Transverse colon (tissue), 4 donors: ENCODE measurements around the gene MTPN.

ENCODE experiments used
- CTCF ChIP-seq, 5 experiments: fragments of 200-600 bp in 3 of 5; fragments of 450-650 bp in 2 of 5; sonication (generic) in 3 of 5; IDR thresholded peaks; 1 replicate in 2 of 5; 2 replicates in 3 of 5; pipeline ENCODE4 v1.5.1; 2016 to 2017; ENCODE audit warnings: antibody characterized with exemption in 5 of 5, inconsistent platforms in 3 of 5, mild to moderate bottlenecking in 2 of 5, moderate library complexity in 1 of 5
- EP300 ChIP-seq: sonication (generic); formaldehyde crosslinking; IDR thresholded peaks from one replicate; pipeline ENCODE4 v1.6.1; 2017; ENCODE audit warnings: antibody characterized with exemption, low read depth
- POLR2A ChIP-seq: fragments of 450-650 bp; IDR thresholded peaks from one replicate; pipeline ENCODE4 v1.6.1; 2016; ENCODE audit warnings: antibody characterized with exemption, mild to moderate bottlenecking, moderate library complexity
- POLR2AphosphoS5 ChIP-seq, 3 donors: sonication (generic); formaldehyde crosslinking; IDR thresholded peaks; one replicate each; pipeline ENCODE4 v1.6.1; 2016; ENCODE audit warnings: antibody characterized with exemption in 3 of 3

DNA sequence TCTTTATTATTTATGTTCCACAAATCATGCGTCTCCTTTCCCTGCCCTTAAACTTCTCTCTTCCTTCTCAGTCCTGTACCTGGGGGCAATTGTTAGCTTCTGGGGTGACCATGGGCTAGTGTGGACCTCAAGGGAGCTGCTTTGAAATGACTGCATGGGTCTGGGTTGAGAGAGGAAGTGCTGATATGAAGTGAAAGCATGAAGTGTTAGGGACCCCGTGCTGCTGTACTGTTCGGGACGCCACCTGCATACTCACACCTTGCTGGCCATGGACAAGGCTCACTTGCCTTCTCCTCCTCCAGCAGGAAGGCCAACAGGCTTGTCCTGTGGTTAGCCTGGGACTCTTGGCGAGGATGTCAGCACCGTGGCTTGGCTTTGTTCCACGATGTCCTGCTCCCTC is 56.7 kb downstream of the MTPN start:
- TF ChIP-seq POLR2A (no peak), CTCF (IDR thresholded peaks at IDR 0.05) (no peak), EP300 (no peak), POLR2AphosphoS5 (IDR thresholded peaks at IDR 0.05) (no peak)
